SU-DHL-6 (cell line): ENCODE data around the gene CCDC126.

ENCODE experiments used
- CTCF ChIP-seq: fragments of 200-600 bp; sonication (generic); IDR thresholded peaks from one replicate; pipeline ENCODE4 v1.5.1; 2017; ENCODE audit warnings: antibody characterized with exemption, mild to moderate bottlenecking, low read length, moderate library complexity; ENCODE audit not compliant: insufficient read depth, poor library complexity, severe bottlenecking
- EZH2phosphoT487 ChIP-seq: fragments of 200-600 bp; sonication (generic), shearing (Covaris generic); conservative IDR thresholded peaks from 2 replicates; pipeline ENCODE4 v1.6.1; 2018; ENCODE audit warnings: mild to moderate bottlenecking, antibody characterized with exemption, low read length, moderate library complexity, mixed read lengths

- TF ChIP-seq CTCF: no peak
- no peak for TF ChIP-seq EZH2phosphoT487
These were observed 92.0 kb downstream of the CCDC126 start for GRCh38 chr7:23689165-23689564.
